Mesodermal cell (in vitro differentiated cells): ENCODE results near the gene PIN1.
"Not testable (repeated sequence)": the region's sequence is repeated elsewhere in the genome, so short reads cannot be mapped to it uniquely, and the experiment has no call there.

ENCODE experiments used
- H3K27ac ChIP-seq: 2 replicates; pipeline ENCODE4 v1.7.0; 2013; ENCODE audit warnings: mild to moderate bottlenecking, low read depth, low read length, moderate library complexity; ENCODE audit not compliant: severe bottlenecking
- H3K36me3 ChIP-seq: 2 replicates; pipeline ENCODE4 v1.7.1; 2013; ENCODE audit warnings: mild to moderate bottlenecking, low read length, moderate library complexity; ENCODE audit not compliant: control insufficient read depth, insufficient read depth
- H3K4me1 ChIP-seq: one replicate; pipeline ENCODE4 v1.7.1; 2013; ENCODE audit warnings: mild to moderate bottlenecking, low read length; ENCODE audit not compliant: insufficient read depth, control insufficient read depth, poor library complexity, severe bottlenecking
- H3K4me3 ChIP-seq: 2 replicates; pipeline ENCODE4 v1.7.0; 2013; ENCODE audit warnings: low read length, control low read depth, mild to moderate bottlenecking; ENCODE audit not compliant: insufficient read depth, poor library complexity, severe bottlenecking; ENCODE audit errors: extremely low read depth
- H3K9me3 ChIP-seq: 2 replicates; pipeline ENCODE4 v1.7.1; 2013; ENCODE audit warnings: mild to moderate bottlenecking, low read length, moderate library complexity; ENCODE audit not compliant: control insufficient read depth
- WGBS, 2 experiments: methylation state at CpG; one replicate each; pipeline ENCODE4 v1.1.5; 2013; ENCODE audit warnings: missing lambda C conversion rate in 2 of 2; ENCODE audit not compliant: insufficient coverage in 2 of 2; 5-methylcytosine and 5-hydroxymethylcytosine counted together

The PIN1 gene

GRCh38 chr19:9819596-9819909 is 15.6 kb upstream of the PIN1 start:
- Histone ChIP-seq H3K27ac (peak overlapping the region; percentile 36), H3K36me3 (peaks cover 33% of the 10 kb centered on the region), H3K4me1 (no peaks in the 10 kb centered on the region), H3K9me3 (peaks cover 4% of the 10 kb centered on the region), H3K4me3 (peak overlapping the region; percentile 14)
- WGBS, 2 experiments = 3 to 4% methylated on average over 11 to 18 of the region's 21 CpGs

DNA sequence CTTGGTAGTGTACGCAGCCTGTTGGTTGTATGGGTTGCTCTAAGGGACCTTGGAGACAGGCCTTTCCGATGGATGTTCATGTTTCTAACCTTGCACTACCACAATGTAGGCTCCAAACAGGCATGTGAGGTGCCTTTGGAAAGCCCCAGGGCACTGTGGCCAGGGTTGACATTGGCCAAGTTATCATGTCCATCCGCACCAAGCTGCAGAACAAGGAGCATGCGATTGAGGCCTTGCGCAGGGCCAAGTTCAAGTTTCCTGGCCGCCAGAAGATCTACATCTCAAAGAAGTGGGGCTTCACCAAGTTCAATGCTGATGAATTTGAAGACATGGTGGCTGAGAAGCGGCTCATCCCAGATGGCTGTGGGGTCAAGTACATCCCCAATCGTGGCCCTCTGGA is 15.1 kb upstream of the PIN1 start:
- H3K4me3 ChIP-seq, H3K9me3 ChIP-seq, H3K4me1 ChIP-seq: not testable (repeated sequence)
- WGBS, 2 experiments = 93 to 100% methylated on average over 3 to 6 of the region's 8 CpGs
- Histone ChIP-seq H3K36me3 (peaks cover 29% of the 10 kb centered on the region), H3K27ac (peak overlapping the region; percentile 36)

DNA sequence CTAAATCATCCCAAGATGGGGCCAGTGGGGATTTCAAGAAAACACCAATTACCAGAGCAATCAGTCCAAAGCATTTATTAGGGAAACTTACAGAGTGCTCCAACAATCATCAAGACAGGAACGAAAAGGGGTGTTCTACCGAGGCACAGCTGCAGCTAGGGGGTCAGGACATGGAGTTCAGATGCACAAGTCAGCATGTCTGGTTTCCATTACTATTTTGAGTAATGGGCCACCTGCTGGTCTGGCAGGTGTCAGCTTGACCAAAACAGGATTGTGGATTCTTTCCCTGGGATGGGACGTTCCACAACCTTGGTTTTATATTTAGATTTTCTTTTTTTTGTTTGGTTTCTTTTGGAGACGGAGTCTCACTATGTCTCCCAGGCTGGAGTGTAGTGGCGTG is 11.3 kb upstream of the PIN1 start:
- Histone ChIP-seq H3K4me1 (no peaks in the 10 kb centered on the region), H3K9me3 (no peaks in the 10 kb centered on the region), H3K4me3 (no peak overlapping the region), H3K27ac (no peak overlapping the region), H3K36me3 (peaks cover 10% of the 10 kb centered on the region)
- WGBS, 2 experiments = 88 to 91% methylated on average over 2 to 4 of the region's 5 CpGs

DNA sequence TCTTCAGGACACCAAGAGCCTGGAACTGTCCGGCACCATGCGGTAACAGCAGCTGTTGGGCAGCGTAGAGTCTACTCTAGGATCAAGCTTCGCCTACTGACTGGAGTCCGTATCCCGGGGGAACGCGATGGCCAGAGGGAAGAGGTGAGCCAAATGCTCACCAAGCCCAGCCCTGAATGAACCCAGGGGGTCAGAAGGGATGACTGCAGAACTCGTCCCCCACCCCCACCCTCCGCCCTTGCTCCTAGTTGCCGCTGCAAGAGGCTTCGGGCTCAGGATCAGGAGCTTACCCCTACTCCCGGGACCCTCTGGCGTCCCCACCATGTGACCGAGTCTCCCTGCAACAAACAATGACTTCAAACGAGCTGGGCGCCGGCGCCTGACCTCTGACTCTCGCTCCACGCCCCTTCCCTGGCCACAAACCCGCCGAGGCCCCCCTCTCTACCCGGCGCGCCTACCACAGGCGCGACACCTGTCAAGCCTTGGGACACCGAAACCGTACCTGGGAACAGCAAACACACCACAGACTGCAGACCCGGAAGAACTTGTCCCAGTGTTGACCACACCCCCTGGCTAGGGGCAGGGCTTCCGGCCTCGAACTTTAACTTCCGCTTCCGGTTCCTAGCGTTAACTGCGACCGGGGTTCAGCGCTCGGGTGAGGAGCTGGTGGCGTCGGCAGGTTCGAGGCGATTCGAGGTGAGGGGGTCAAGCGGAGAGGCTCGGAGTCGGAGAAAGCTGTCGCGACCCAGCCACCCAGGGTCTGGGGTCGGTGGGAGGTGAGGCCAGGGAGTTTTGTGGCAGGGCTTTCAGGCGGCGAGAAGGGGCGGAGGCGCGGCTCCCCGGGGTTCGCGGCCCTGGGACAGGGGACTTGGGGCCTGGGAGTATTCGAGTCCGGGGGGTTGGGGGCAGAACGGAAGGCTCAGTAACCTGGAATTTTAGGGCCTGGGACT is 7.6 kb upstream of the PIN1 start, which contains the start of gene UBL5:
TSS of gene UBL5 (plus strand) at position 630 of the 950 bp plus-strand sequence. CDS start 420 bp downstream, outside the sequence.
- H3K9me3 ChIP-seq = no peaks in the 10 kb centered on the region
- peak within 1 kb of the TSS; percentile 88 for H3K27ac ChIP-seq
- no peaks in the 10 kb centered on the region for H3K4me1 ChIP-seq
- H3K36me3 ChIP-seq = peaks cover 38% of the 10 kb centered on the region
- H3K4me3 ChIP-seq = peak within 1 kb of the TSS; percentile 96
- 1% methylated on average over 37 to 53 of the region's 62 CpGs for WGBS, 2 experiments

GRCh38 chr19:9828551-9829063 is 6.5 kb upstream of the PIN1 start:
- Histone ChIP-seq H3K4me1 (no peaks in the 10 kb centered on the region), H3K9me3 (no peaks in the 10 kb centered on the region), H3K36me3 (peaks cover 45% of the 10 kb centered on the region), H3K27ac (no peak overlapping the region), H3K4me3 (peak overlapping the region; percentile 96)
- WGBS, 2 experiments = 30 to 44% methylated on average over 10 to 12 of the region's 13 CpGs

- 80 to 93% methylated on average over 5 of the region's 6 CpGs for WGBS, 2 experiments
- Histone ChIP-seq H3K27ac (peak overlapping the region; percentile 0), H3K4me1 (no peaks in the 10 kb centered on the region), H3K36me3 (peaks cover 50% of the 10 kb centered on the region), H3K4me3 (peak overlapping the region; percentile 92), H3K9me3 (no peaks in the 10 kb centered on the region)
These were observed 802 bp upstream of the PIN1 start for GRCh38 chr19:9834307-9834725.

DNA sequence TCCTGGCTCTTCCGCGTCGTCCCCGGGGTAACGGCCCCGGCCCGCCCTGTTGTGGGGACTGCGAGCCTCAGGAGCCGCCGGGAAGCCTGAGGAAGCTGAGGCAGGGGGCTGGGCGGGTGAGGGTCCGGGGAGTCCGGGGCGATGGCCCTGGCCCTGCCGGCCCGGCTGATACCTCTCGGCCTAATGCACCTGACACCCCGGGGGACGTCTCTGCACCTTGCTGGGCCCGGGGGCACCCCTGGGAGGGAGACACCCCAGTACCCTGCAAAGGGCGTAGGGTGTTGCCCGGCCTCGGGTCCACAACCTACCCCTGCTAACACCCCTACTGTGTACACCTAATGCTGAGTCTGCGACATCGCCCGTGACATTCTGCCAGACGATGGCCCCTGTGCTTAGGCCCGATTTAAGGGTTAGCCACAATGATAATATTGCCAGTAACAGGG is 410 bp downstream of the PIN1 start:
- H3K9me3 ChIP-seq = no peaks in the 10 kb centered on the region
- peaks cover 46% of the 10 kb centered on the region for H3K36me3 ChIP-seq
- 2 to 4% methylated on average over 17 to 27 of the region's 28 CpGs for WGBS, 2 experiments
- no peak overlapping the region for H3K27ac ChIP-seq
- H3K4me1 ChIP-seq = no peaks in the 10 kb centered on the region
- H3K4me3 ChIP-seq = peak overlapping the region; percentile 92

GRCh38 chr19:9836021-9836420 is 903 bp downstream of the PIN1 start:
- H3K36me3 ChIP-seq = peaks cover 46% of the 10 kb centered on the region
- peak overlapping the region; percentile 92 for H3K4me3 ChIP-seq
- H3K4me1 ChIP-seq = no peaks in the 10 kb centered on the region
- H3K9me3 ChIP-seq = no peaks in the 10 kb centered on the region
- WGBS, 2 experiments = 18 to 34% methylated on average over 3 to 4 of the region's 5 CpGs
- H3K27ac ChIP-seq = no peak overlapping the region

GRCh38 chr19:9838324-9838723 is 3.2 kb downstream of the PIN1 start:
- no peaks in the 10 kb centered on the region for H3K9me3 ChIP-seq
- 94 to 98% methylated on average over 13 to 14 of the region's 15 CpGs for WGBS, 2 experiments
- no peak overlapping the region for H3K27ac ChIP-seq
- no peaks in the 10 kb centered on the region for H3K4me1 ChIP-seq
- H3K36me3 ChIP-seq = peaks cover 57% of the 10 kb centered on the region
- no peak overlapping the region for H3K4me3 ChIP-seq

DNA sequence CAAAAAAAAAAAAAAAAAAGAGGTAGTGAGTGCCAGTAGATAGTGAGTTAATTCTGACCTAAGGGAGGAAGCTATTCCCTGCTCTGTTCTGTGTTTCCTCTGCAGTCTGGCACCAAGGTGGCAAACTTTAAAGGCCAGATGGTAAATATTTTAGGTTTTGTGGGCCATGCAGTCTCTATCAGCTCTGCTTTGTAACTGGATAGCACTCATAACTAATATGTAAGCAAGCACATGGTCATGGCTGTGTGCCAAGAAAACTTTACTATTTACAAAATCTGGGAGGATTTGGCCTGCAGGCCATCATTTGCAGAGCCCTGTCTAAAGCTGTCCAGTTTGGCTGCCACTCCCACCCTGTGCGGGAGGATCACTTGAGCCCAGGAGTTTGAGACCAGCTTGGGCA is 4.3 kb downstream of the PIN1 start:
- H3K9me3 ChIP-seq = no peaks in the 10 kb centered on the region
- H3K27ac ChIP-seq = no peak overlapping the region
- WGBS, 2 experiments = 80 to 100% methylated on average over 1 of the region's 1 CpG
- no peak overlapping the region for H3K4me3 ChIP-seq
- H3K36me3 ChIP-seq = peaks cover 61% of the 10 kb centered on the region
- H3K4me1 ChIP-seq = no peaks in the 10 kb centered on the region
